GM21390 (cell line): ENCODE measurements around the gene NEU4.
"Not testable (repeated sequence)": the region's sequence is repeated elsewhere in the genome, so short reads cannot be mapped to it uniquely, and the experiment has no call there.

Experiments used
- ATAC-seq: cut with Tn5 transposase; IDR thresholded peaks from one replicate; pipeline ENCODE4 v1.9.1; 2021; ENCODE audit not compliant: unreplicated experiment

The NEU4 gene

DNA sequence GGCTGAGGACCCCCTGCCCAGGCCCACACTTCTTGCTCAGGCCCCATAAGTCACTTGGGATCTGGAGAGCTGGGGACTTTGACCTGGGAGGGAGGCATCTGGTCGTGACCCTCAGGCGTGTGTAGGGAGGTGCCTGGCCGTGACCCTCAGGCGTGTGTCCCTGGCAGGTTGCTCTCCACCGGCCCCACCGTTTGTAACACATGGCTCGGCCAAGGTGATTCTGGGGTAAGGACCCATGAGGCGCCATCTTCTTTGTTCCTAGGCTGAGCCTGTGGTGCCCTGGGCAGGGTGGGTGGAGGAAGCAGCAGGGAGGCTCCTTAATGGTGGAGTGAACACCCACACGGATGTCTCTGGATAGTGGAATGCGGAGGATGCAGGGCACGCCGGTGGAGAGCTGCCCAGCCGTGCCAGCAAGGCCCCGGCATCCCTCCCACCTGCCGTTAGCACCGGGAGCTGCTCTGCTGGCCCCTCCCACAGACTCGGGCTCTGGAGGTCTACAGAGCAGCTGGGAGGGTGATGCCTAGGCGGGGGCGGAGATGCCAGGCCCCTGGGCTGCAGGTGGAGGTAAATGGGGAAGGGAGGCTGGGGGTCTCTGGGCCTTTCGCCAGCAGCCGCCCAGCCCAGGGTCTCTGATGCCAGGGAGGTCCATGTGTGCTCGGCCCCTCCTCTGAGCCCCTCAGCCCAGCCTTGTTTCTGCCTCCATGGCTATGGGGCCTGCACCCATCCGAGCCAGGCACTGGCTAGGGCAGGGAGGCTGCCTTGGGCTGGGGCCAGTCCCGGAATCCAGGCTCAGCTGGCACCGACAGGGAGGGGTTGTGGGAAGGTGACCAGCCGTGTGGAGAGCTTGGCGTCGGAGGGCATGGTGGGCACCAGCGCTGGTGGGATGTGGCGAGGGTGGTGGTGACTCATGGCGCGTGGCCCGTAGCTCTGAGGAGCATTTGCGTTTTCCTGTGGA is 33.5 kb upstream of the NEU4 start:
- no peak for ATAC-seq

DNA sequence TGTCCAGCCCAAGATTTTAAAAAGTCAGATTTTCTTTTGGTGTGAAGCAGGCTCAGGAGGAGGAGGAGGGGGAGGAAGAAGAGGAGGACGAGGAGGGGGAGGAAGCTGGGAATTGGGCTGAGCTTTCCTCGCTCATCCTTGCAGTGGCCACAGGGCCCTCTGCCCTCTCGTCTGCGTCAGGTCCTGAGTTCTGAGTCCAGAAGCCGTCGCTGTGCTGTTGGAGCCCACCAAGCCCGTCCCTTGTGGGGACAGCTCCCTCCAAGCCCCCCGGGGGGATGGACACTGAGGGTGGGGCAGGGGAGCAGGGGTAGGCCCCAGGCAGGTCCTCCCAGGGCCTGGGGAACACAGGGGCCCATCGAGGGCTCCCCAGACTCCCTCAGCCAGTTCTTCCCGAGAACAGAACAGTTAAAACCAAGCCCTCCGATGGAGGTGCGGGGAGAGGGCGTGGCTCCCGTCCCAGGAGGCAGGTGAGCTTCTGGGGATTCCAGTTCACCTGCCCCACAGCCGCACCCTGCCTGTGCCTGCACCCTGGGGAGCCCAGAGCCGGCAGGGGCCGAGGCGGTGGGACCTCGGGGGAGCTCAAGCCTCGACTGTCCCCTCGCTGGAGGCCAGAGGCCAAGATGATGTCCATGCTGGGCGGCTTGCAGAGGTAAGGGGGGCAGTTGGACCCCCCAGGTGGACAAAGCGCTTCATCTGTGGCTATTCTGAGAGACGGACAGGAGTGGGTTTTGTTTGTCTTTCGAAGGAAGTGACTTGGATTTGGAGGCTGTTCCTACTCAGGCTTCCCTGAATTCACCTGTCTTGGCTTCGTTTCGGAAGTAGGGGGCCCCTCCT is 32.4 kb upstream of the NEU4 start, which contains the start of gene GAL3ST2:
Gene GAL3ST2, plus strand, starts transcription at position 487 of the 834 bp plus-strand sequence. Its CDS starts 134 bp downstream, at position 621.
- no peak for ATAC-seq

DNA sequence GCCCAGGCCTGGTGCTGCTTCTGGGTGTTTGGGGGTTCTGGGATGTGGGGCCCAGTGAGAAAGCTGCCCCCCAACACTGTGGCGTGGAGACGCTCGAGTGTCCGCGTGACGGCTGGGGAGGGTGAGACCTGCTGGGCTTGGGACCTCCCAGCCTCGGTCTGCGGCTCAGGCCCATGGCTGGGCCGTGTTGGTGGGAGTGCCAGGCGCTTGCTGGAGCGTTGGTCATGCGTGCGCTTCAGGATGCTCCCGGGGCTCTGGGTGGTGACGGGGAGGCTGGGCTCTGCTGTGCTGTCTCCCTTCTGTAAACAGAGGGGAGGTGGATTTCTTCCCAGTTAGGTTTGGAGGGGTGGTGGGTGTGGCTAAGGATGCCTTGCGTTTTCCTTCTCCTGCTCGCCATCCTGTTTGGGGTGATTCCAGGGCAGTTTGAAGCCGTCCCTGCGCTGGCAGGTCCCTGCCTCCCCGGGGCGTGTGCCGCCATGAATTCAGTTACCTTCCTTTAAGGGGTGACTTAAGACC is 31.8 kb upstream of the NEU4 start:
- no peak for ATAC-seq

DNA sequence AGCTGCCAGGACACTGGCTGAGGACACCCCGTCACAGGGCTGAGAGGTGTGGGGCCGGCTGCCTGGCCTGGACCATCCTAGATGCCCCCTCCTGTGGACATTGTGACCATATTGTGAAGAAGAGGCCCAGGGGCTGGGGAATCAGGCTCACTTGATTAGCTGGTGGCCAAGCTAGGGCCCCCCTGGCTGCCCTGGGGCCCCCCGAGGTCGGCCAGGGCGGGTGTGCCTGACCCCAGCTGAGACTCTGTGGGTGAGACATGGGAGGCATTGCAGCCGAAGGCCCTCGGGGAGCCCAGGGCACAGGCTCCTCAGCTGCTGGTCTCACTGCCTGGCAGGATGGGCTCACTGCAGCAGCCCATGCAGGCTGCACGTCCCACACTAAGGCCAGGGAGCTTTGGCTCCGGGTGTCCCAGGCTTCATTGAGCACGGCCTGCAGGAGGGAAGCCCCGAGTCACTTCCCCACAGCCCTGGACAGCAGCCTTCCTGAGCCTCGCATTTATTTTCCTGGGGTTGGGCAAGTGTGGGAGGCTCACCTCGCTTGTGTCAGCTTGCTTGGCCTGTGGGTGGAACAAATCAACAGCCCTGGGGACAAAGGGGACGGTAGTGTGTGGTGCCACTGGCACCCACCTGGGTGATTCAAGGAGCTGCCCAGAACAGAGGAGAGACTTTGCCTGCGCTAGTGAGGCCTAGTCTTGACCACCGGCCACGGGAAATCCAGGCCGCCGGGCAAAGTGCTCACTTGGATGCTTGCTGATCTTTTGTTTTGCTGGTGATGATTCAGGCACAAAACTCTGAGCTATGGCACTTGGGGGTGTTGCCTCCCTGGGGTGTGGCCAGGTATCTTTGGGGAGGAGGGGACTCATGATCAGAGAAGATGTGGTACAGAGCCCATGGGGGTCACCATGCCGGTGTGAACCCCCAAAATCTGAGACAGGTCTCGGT is 31.0 kb upstream of the NEU4 start:
- no peak for ATAC-seq

DNA sequence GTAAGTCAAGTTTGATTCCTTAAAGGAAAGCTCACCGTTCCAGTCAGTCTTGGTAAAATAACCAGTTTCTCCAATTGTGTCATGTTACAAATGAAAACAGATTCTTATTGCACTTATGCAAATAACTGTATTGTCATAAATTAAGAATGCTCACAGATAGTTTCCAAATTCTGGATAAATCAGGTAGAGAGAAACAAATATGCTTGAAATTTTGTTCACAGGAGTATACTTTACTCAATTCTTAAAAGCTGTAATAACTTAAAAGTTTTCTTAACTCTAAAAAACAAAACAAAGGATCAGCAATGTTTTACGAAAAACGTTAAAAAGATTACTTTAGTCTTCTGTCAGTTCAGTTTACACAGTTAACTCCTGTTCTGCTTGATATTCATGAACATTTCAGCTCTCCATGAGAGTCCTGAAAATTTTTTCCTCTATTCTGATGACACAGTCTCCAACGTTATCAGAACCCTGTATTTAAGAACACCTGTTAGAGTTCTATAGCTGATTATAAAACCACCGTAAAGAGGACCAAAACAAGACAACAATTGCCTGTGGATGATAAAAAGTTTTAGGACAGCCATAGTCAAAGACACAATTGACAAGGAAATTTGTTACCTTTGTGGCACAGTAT is 27.9 kb upstream of the NEU4 start:
- no peak for ATAC-seq

DNA sequence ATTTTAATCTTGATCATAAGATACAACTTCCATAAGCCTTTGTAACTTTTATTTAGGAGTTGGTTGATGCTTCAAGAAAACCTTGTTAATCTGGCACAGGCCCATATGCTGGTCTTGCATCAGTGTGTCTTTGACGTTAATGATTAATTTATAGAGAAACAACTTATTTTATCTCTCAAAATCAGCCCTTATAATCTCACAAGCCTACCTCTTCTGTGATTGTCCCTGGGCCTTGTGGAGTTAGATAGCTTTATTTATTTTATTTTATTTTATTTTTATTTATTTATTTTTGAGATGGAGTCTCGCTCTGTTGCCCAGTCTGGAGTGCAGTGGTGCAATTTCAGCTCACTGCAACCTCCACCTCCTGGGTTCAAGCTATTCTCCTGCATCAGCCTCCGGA is 26.9 kb upstream of the NEU4 start:
- not testable (repeated sequence) for ATAC-seq

DNA sequence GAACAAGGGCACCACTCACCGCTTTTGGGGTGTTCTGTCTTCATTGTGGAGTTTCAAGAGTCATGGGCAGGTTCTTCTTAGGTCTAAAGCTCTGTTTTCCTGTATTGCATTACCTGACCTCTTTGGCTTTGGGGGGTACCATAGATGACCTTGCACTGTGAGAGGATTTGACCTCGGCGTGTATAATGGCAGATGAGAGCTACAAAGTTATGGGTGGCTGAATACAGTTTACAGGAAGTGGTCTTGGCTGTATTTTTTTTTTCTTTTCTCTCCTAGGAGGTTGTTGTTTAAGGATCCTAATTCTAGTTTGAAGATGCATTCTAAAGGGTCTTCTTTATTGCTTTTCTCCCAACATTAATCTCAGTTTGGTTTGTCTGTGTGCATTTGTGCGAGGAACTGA is 20.9 kb upstream of the NEU4 start:
- ATAC-seq = no peak

DNA sequence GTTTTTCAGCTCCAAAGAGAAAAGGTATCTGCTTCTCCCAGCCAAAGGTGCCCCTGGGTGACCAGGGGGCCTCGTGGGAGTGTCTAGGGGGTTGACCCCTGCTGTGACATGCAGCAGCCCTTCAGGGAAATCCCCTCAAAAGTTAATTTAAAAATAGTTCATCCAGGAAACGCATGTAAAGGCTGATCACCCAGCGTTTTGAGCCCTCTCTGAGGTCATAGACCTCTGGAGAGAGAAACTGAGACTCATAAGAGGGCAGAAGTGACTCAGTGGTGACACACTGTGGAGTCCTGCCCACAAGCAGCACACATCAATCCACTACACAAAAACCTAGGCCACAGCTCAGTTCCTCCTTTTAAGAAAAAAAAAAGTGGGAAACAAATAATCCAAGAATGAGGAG is 20.4 kb upstream of the NEU4 start:
- ATAC-seq = no peak

DNA sequence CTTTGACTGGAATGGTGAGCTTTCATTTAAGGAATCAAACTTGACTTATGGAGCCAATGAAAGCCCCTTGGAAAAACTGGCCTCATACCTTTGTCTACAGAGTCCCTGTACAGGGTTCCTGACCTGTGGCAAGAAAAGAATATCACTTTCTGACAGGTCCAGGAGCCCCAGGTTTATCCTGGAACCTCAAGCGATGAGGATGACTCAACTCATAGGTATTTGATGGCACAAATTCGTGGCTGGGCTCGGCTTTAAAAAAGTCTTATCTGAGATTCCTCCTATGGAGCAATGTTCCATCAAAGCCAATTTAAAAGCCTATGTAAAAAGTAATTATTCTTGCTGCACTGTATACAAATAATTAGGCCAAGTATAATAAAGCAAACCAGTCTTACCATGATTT is 17.6 kb upstream of the NEU4 start:
- ATAC-seq = not testable (repeated sequence)

DNA sequence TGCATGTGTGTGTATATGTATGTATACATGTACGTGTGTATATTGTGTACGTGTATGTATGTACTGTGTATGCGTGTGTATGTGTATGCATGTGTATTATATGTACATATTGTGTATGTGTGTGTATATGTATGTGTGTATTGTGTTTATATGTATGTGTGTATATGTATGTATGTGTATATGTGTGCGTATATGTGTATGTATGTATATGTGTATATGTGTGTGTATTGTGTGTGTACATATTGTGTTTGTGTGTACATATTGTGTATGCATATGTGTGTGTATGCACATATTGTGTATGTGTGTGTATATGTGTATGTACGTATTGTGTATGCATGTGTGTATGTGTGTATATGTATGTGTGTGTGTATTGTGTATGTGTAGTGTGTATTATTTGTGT is 15.6 kb upstream of the NEU4 start:
- ATAC-seq = no peak

DNA sequence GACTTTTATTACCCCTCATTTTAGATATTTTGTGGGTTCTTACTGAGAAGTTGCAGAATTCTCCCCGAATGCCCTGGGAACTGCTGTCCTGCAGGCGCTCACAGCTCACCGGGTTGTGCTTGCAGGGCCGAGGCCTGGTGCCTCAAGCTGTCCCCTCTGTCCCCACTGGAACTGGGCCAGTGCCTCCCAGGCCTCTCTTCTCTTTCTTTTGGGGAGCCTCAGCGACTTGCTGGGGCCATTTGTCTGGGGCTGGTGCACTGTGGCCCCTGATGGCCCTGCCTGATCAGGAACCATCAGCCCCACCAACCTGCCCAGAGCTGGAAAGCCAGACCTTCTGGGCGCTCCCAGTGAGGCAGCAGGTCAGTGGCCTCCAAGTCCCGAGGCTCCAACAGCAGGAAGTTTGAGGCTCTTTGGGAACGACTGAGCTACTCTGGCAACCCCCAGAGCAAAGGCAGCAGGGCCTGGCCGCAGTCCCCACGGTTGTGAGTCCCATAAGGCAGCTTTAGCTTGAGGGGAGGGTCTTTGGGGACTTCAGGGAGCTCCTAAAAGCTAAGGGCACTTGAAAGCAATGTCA is 14.7 kb upstream of the NEU4 start:
- no peak for ATAC-seq

DNA sequence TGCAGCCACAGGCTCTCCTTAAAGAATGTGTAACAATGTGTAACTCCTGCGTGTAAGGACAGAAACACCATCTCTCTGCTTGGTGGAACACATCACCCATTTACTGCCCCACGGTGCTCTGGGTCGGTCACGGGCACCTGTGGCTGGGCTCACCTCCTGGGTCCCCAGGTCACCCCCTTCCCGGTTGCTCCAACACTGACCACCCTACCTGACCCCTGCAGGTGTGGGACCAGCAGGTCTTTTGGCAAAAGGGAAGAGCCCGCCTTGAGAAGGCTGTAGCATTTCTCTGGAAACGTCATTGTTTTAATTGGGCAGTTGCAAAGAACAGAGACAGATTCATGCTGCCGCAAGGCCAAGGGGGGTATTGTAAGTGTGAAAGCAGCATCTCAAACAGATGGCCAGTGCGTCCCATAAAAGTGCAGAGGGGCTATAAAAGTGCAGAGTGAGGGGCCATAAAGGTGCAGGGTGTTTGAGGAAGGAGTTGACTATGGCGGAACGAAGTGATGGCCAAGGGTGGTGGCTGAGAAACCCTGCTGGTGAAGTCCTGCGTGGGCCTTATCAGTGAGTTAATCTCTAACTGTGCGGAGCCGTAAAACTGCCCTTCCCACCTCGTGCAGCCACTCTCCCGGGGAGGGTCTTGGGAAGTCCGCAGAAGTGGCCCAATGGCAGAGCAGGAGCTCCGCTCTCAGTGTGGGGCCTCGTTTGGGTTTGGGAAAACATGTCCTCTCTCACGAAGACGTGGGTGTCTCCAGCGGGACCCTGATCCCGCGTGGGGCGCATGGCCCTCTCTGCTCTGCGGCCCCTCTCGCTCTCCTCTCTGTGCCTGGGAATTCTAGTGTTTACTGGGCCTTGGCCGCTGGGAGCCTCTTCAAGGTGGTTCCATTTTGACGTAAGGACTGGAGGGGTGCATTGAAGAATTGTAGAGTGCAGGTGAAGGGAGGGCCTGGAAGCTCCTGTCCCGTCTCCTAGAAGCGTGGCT is 13.7 kb upstream of the NEU4 start:
- ATAC-seq = no peak

DNA sequence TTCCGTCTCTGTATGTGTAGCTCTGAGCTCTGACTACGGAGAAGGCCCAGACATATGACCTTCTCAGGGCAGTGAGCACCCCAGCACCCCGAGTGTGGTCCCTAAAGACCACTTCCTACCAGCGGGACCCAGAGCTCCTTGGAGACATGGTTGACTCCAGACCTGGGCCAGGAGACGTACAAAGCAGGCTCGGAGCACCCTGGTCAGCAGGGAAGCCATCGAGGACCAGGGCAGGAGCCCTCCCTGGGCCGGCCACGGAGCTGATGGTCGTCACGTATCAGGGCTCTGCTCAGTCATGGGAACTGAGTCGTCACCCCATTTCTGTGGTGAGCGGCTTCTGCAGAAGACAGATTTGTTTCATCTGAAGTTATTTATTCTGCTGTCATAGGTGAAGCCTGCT is 12.8 kb upstream of the NEU4 start:
- no peak for ATAC-seq

DNA sequence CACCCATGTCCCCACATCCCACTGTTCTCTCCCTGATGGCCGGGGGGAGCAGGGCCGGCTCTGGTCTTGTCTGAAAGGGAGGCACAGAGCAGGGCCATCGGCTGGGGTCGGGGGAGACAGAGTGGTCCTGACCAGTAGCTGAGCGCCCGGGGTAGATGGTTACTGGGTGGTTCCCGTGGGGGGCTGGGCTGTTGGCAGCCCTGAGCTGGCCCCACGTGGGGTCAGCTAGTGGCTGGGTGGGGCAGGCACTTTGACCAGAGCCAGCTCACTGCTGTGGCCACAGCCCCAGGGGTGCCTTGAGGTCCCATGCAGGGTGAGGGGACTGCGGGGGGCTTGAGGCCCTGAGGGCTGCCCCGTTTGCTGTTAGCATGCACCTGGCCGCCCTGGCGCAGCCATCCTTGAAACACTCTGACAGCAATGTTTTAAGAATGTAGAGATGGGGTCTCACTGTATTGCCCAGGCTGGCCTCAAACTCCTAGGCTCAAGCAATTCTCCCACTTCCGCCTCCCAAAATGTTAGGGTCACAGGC is 12.3 kb upstream of the NEU4 start:
- ATAC-seq = no peak

DNA sequence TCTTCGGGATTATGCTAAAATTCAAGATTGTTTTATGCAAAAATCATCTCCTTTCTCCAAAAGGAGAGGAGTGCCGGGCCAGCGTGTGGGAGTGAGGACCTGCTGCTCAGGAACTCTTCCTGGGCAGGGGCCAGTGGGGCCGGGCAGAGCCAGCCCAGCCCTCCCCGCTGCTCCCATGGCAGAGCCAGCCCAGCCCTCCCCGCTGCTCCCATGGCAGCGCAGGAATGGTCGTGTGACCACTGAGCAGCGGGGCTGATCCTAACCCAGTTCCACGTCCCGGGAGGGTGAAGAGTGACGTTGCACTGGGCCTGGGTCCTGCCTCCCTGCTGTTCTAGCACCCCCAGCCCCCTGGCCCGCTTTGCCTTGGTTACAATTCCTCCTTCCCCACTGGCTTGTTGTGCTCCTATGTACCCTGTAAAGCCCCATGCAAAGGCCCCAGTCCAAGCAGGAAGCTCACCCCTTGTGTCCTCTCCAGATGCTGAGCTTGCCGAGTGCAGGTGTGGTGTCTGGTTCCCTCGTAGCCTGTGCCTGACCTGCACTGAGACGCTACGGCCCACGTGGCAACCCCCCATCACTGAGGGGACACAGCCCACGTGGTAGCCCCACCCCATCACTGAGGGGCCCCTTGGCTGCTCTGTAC is 11.4 kb upstream of the NEU4 start:
- ATAC-seq = no peak

DNA sequence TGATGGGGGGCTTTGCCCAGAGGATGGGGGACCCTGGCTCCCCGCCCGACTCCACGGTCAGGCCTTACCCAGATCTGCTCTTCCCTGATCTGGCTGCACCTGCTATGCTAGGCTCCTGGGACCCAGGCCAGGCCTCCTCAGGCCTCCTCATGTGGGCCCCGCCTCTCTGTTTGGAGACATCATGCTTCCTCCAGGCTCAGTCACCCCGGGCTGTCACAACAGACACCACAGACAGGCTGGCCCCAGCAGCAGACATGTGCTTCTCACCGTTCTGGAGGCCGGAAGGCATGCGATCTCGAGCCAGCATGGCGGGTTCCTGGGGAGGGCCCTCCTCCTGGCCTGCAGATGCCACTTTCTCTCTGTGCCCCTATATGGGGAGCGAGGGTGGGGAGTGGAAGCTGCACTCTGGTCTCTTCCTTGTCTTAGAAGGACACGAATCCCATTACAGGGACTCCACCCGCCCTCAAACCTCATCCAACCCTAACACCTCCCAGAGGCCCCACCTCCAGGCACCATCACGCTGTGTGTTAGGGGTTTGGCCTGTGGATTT is 10.8 kb upstream of the NEU4 start:
- no peak for ATAC-seq
